ENCODE results near the gene PRG2. TPM values are rescaled to one million over a fixed set of nuclear protein-coding genes. Genes with fewer than 3 reads are reported as not detected.
"Not testable (repeated sequence)": the region's sequence is repeated elsewhere in the genome, so short reads cannot be mapped to it uniquely, and the experiment has no call there.

The PRG2 gene
- total RNA-seq, 1 donor from 2014 or later: not detected

DNA sequence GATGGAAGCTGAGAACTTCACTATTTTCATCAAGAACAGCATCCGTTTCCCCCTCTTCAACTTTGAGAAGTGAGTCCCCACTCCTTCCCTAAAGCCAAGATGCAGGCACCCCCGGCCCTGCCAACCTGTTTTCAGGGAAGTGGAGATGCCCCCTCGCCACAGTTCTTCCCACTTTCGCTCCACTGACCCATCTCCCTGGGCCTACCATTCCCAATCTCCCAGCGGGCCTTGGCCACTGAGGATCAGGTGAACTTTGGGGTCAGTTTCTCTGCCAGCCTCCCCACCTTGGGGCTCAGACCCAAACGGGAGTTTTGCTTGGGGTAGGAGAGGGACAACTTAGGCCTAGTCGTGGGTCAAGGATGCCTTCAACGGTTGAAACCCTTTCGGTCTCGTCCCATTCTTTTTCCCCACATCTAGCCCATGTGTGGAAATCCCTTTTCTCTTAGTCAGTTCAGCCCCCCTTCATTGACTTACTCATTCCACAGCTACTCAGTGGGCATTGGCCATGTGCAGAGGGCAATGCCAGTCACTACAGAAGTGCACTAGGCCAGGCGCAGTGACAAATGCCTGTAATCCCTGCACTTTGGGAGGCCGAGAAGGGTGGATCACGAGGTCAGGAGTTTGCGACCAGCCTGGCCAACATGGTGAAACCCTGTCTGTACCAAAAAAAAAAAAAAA is 41.7 kb downstream of the PRG2 start:
- DNase-seq (ENCODE audit: low read depth): no peak

DNA sequence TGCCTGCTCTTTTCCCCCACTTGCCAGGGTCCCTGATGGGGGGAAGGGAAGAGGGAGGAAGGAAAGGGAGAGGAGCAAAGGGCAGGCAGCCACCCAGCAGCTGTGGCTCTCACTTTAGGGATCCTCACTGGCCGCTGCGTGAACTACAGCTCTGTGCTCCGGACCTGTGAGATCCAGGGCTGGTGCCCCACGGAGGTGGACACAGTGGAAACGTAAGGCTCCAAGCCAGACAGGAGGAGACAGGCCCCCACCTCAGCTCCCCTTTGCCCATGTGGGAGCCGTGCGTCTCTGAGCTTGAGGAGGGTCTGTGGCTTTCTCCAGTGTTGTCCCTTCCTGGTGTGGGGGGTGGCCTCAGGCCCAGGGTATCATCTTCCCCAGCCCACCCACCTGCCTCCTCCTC is 42.4 kb downstream of the PRG2 start:
- DNase-seq (ENCODE audit: low read depth): no peak

DNA sequence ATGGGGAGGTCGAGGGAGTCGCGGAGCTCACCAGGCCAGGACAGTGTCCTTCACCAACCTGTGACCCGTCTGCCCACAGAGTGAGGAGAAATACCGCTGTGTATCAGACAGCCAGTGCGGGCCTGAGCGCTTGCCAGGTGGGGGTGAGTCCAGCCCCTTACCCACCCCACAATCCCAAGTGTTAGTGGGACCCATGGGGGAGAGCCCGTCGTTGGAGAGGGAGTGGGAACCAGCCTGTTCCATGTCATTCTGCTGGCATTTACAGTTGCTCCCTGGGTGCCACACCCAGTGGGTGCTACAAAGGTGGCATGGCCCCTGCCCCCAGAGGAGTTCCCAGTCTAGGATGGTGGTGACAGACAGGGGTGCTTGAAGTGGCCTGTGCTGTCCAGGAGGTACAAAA is 43.1 kb downstream of the PRG2 start:
- DNase-seq (ENCODE audit: low read depth): no peak

DNA sequence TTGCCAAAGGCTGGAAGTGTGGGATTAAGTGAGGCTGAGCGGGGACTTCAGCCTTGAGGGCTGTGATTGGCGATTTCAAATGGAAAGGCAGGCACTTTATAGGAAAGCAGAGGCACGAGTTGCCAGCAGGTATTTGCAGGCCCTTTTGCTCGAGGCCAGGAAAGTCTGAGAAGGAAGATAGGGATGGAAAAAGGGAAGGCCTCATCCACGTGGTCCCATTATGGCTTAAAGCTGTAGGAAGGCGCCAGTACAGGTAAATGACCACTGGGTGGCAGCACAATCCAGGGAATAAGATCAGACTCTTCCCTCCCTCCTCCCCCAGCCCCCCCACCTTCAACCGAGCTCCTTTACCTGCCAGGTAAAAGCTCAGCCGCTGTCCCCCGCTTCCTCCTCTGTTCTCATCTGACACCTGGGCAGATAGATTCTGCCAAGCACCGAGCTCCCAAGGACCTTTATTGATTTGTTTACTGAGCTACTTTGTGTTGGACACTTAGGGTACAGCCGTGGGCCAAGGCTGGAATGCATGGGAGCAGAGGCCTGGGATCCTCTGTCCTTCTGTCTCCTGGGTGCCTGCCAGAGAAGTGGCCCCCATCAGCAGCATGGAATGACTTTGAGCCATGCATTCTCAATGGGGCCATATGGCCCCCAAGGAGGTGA is 44.8 kb downstream of the PRG2 start:
- DNase-seq (ENCODE audit: low read depth): peak; percentile 71

DNA sequence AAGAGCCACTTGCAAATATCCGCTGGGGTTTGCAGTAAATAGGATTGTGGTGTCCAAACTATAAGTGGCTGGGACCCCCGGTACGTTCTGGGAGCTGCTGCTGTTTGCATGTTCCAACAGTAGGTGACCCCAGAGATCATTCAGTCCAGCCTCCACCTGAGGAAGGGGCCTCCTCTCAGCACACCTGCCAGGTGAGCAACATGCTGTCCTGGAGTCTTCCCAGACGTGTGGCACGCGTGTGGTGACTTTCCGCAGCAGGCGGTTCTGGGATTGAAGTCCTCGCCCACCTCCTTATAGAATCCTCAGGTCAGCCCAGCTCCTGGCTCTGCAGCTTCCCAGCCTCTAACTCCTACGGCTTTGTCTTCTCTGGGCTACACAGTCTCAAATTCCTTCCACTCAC is 45.6 kb downstream of the PRG2 start:
- no peak for DNase-seq (ENCODE audit: low read depth)

DNA sequence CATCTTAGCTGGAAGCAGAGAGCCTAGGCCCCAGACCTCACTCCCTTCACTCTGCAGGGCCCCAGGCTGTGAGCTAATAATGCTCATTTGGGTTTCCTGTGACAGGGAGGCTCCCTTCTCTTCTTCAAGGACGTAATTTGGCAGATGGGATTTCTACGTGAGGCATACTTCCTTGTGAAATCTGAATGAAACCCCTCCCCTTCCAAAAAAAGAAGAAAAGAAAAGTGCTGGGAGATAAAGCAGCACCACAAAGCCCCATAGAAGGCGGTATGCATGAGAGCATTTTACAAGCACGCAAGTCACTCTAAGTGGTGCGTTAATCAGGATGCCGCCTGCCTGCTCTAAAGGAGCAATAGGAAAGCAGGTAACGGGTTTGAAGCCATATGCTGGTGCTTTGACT is 46.6 kb downstream of the PRG2 start:
- no peak for DNase-seq (ENCODE audit: low read depth)

DNA sequence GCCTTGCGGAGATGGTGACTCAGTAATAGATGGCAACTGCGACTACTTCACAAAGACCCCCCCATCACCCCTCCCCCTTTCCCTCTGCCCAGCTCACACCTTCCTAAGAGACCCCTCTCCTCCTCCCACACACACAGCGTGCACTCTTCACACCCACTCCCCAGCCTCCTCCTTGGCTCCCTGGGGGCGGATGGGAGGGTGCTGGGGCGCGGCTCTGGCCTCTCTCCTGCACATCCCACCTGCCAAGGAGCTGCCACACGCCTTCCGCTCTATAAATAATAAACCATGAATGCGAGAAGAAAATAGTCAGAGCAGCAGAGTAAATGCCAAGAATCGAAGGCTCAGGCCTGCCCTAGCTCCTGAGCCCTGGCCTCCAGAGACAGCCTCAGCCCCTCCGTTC is 47.7 kb downstream of the PRG2 start:
- no peak for DNase-seq (ENCODE audit: low read depth)

DNA sequence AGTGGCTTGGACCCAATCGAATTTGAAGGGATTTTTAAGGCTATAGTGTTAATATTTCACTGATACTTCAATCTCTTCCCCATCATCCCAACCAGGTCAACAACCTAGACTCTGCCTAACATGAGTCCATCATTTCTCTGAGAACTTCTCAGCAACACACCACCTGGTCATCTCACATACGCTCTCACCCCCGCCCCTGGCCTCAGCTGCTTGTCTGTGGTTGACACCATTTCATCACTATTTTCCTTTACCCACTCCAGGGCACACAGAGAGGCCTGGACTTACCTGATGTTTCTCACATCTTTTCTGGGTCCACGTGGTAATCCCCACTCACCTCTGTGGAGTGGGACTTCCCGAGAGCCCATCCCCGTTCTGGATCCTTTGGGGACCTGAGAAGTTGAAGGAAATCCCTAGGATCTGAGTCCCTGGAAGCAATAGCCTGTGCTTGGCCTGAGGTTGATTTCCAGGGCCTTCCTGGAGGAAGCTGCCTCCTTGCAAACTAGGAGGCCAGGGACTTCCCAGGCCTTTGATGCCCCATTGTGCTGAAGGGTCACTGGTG is 49.1 kb downstream of the PRG2 start:
- peak; percentile 32 for DNase-seq (ENCODE audit: low read depth)

DNA sequence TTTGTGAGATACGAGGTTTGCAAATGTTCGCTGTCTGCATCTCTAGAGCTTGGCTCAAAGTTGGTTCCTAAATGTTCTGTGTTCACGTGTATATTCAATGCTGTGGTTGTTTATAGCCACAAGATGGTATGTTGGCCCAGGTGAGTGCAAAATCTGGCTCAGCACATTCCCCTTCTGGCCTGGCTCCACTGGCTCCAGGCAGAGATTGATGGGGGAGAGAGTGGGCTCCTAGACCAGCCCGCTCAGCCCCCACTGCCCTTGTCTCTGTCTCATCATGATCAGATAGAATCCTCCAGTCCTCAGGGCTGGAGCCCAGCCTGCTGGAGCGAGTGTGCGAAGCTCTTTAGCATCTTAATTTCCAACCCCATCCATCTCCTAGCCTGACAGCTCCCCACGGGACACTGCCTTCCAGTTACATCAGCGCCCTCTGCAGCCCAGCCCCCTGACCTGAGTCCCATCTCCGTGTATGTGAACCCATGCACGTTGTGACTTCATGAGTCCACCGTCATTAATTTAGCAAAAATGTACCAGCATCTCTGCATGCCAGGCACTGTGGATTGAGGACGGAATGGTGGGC is 50.3 kb downstream of the PRG2 start:
- peak; percentile 35 for DNase-seq (ENCODE audit: low read depth)

DNA sequence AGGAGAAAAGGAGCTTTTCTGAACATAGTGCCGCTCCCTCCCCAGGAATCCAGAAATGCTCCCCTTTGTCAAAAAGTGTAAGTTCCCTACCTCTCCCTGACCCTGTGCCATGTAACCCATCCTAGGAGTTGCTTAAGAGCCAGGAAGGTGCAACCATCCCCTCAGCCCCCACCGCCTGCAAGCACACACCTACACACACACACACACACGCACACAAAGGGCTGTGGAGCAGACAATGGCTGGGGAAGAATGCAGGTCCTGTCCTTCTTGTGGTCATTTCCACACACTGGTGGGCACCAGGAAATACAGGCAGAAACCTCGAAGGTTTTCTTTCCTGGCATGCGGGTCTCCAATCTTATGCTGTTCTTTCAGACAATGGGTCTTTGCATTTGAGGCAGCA is 51.1 kb downstream of the PRG2 start:
- no peak for DNase-seq (ENCODE audit: low read depth)

DNA sequence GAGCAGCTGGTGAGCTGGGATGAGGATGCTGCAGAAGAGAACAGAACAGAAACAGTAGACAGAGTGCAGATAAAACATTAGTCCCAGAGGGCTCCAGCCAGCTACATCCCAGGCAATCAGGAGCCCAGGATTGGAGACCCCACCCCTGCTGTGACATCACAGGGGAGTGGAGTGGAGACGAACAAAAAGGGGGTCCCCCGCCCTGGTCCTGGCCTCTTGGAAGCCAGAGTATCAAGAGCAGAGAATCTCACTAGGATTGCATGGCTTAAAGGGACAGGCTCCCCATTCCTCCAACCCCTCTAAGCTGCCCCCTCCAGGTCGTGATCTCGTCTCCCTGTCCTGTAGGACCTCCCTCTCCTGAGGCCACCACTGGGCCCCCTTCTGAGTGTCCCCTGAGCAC is 52.3 kb downstream of the PRG2 start, which contains the start of gene P2RX3:
Gene P2RX3 (plus strand): TSS at position 211 of the 400 bp plus-strand sequence. CDS start 199 bp downstream, outside the sequence.
- DNase-seq (ENCODE audit: low read depth): no peak

DNA sequence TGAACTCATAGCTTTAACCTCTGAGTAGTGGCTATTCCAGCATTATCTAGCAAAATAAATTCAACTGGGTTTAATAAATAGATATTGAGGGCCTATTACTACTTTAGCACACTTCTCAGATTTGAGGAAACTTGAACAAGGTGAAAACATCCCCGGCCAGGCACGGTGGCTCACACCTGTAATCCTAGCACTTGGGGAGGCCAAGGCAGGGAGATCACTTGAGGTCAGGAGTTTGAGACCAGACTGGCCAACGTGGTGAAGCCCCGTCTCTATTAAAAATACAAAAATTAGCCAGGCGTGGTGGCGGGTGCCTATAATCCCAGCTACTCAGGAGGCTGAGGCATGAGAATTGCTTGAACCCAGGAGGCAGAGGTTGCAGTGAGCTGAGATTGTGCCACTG is 53.6 kb downstream of the PRG2 start:
- DNase-seq (ENCODE audit: low read depth): not testable (repeated sequence)

Other genes with a start within 250 kb of the PRG2 start
- not detected in 2 replicates for gene LRRC55, start 208.7 kb downstream of the PRG2 start, total RNA-seq
- gene APLNR, start 153.4 kb downstream of the PRG2 start, total RNA-seq: 0.05 TPM in 1 of 2 replicates, not detected in the other
- gene TNKS1BP1, start 65.7 kb downstream of the PRG2 start, total RNA-seq: 75.6 and 86.1 TPM in 2 replicates
- 81.9 and 90.8 TPM in 2 replicates for gene SSRP1, start 54.8 kb downstream of the PRG2 start, total RNA-seq
- not detected in 2 replicates for gene P2RX3, start 52.3 kb downstream of the PRG2 start, total RNA-seq
- not detected in 2 replicates for gene PRG3, start 9.5 kb downstream of the PRG2 start, total RNA-seq
- gene SLC43A3, start 36.5 kb upstream of the PRG2 start, total RNA-seq: 21.6 and 21.9 TPM in 2 replicates
- gene RTN4RL2, start 69.9 kb upstream of the PRG2 start, total RNA-seq: 0.53 and 0.94 TPM in 2 replicates
- gene SLC43A1, start 125.1 kb upstream of the PRG2 start, total RNA-seq: 9.1 and 11.0 TPM in 2 replicates
- 24.0 and 31.2 TPM in 2 replicates for gene TIMM10, start 140.1 kb upstream of the PRG2 start, total RNA-seq
- gene SMTNL1, start 146.9 kb upstream of the PRG2 start, total RNA-seq: 0.16 and 0.21 TPM in 2 replicates
- gene UBE2L6, start 177.0 kb upstream of the PRG2 start, total RNA-seq: 31.1 and 36.8 TPM in 2 replicates
- 4.1 TPM in 2 replicates for gene SERPING1, start 207.0 kb upstream of the PRG2 start, total RNA-seq